Smooth muscle cell of the brain vasculature (primary cell): Measurements from ENCODE around the gene PEX13.

Source experiments
- DNase-seq: peaks from one replicate; pipeline ENCODE4 v3.0.0-alpha.2; 2012; ENCODE audit warnings: low read depth, low spot score

Gene PEX13

DNA sequence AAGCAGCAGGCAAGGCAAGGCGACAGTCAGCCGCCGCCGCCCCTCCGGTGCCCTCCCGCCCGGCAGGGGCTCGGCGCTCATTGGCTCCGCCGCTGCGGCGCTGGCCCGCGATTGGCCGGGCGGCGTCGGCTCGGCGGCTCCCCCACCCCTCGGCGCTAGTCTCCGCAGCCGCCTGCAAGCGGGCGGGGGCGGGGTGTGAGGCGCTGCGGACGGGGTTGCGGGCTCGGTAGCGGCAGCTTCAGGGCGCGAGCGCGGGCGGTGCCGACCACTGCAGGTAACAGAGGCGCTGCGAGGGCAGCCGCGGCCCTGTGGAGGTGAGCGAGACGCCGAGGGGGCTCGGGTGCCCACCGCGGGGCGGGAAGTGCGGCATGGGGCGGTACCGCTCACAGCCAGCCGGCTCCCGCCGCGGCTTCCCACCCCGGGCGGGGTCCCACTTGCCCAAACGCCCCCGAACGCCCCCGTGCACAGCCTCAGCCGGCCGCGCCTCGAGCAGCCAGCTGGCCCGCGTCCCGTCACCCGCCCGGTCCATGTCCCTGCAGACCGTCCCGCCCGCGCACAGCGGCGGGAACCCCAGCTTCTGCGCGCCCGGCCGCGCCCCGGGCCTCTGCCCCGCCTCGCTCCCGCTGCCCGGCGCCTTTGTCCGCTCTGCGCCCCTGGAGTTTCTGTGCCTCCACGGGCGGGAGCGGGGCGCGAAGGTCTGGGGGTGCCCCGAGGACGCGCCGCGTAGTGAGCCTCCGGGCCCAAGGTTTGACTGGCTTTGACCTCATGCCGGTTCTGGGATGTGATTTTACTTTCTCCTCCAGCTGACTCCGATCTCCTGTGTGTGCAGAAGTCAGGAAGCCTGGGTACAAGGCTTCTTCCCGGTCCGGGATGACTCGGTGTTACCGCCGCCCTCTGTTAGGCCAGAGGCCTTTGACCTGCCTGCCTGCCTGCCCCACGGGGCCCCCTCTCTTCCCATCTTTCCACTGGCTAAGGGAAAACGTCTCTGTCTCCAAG is 48.5 kb downstream of the PEX13 start, which contains the start of gene SANBR:
SANBR (plus strand) TSS at position 158 of the 996 bp plus-strand sequence. CDS start 4,480 bp downstream, outside the sequence.
- peak; percentile 39 for DNase-seq

DNA sequence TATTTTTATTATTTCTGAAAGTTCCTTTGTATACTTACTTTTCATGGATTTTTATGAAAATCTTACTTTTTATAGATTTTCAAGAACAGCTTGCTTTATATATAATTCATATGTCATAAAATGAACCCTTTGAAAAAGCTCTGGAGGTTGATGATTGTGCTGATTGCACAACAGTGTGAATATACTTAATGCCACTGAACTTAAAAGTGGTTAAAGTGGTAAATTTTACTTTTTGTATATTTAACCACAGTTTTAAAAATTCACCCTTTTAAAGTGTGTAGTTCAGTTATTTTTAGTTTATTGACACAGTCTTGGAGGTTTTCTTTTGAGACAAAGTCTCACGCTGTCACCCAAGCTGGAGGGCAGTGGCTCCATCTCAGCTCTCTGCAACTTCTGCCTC is 56.6 kb downstream of the PEX13 start:
- DNase-seq: no peak

DNA sequence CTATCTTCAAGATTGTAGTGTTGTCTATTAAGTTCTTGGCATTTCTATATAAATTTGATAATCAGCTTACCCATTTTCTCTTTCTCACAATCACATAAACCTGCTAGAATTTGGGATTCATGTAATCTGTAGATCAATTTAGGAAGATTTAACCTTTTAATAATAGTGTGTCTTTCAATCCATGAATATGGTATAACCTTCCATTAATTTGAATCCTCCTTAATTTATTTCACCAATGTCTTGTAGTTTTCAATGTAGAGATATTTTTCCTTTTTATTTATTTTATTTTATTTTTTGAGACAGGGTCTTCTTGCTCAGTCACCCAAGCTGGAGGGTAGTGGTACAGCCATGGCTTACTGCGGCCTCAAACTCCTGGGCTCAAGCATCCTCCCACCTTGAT is 68.4 kb downstream of the PEX13 start:
- DNase-seq: no peak

DNA sequence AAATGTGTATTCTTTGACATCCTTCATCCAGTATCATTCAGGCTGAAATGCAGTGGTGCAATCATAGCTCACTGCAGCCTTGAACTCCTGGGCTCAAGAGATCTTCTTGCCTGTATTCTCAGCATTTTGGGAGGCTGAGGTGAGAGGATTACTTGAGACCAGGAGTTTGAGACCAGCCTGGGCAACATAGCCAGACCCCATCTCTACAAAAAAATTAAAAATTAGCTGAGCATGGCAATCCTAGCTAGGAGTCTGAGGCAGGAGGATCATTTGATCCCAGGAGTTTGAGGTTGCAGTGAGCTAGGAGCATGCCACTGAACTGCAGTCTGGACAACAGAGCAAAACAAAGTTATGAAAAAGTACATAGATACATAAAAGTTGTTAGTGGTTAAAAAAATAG is 72.3 kb downstream of the PEX13 start:
- DNase-seq: no peak

DNA sequence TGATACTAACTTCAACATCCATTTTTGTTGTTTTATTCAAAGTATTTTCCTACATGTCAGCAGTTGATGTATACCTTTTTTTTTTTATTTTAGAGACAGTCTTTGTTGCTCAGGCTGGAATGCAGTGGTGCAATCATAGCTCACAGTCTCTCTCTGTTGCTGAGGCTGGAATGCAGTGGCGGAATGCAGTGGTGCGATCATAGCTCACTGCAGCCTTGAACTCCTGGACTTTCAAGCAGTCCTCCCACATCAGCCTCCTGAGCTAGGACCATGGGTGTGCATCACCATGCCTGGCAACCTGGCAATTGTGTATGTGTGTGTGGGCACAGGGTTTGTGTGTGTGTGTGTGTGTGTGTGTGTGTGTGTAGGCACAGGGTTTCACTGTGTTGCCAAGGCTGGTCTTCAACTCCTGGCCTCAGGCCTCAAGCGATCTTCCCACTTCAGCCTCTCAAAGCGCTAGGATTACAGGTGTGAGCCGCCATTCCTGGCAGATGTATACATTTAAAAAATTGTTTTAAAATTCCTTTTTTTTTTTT is 72.9 kb downstream of the PEX13 start:
- DNase-seq: no peak

DNA sequence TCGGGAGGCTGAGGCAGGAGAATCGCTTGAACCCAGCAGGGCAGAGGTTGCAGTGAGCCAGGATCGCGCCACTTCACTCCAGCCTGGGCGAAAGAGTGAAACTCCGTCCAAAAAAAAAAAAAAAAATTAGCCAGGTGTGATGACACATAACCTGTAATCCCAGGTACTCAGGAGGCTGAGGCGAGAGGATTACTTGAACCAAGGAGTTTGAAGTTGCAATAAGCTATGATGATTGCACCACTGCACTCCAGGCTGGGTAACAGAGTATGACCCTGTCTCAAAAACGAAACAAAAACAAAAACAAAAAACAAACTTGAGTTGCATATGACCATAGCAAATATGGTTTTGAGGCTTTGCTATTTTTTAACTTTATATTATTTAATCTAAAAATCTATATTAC is 74.0 kb downstream of the PEX13 start:
- DNase-seq: no peak

DNA sequence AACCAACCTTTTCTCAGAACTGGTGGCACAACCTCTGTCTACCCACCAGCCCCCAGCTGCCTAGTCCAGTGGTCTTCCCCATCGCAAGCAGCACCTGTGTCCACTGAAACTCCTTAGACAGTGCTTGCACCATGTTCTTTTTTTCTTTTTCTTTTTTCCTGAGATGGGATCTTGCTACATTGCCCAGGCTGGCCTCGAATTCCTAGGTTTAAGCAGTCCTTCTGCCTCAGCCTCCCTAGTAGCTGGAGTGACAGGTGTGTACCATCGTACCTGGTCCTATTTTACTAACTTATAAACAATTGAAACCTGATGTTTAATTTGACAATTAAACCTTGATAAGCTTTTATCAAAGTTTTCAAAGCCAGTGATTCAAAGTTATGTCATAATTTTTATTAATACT is 78.9 kb downstream of the PEX13 start:
- no peak for DNase-seq

DNA sequence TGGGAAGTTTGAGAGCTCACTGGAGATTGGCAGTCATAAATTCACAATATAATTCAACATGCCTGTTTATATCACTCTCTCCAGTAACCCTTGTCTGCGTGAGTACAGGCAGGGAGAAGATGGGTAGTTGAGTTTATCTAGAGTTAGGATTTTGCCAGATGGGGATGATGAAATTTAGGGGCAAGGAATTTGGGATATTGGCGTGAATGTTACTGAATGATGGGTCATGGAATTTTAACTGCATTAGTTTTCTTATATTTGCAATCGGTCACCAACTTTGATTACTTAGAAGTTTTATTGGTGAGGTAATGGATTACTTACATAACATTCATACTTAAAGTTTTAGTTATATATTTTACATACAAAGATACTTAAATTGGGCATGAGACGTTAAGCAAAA is 83.3 kb downstream of the PEX13 start:
- DNase-seq: no peak
